HG02938 (cell line): ENCODE data around the gene CYP4F2.
"Not testable (repeated sequence)": the region's sequence is repeated elsewhere in the genome, so short reads cannot be mapped to it uniquely, and the experiment has no call there.

Experiments
- ATAC-seq: cut with Tn5 transposase; IDR thresholded peaks from one replicate; pipeline ENCODE4 v1.9.1; 2021; ENCODE audit warnings: mild to moderate bottlenecking, moderate library complexity; ENCODE audit not compliant: unreplicated experiment

The CYP4F2 gene

DNA sequence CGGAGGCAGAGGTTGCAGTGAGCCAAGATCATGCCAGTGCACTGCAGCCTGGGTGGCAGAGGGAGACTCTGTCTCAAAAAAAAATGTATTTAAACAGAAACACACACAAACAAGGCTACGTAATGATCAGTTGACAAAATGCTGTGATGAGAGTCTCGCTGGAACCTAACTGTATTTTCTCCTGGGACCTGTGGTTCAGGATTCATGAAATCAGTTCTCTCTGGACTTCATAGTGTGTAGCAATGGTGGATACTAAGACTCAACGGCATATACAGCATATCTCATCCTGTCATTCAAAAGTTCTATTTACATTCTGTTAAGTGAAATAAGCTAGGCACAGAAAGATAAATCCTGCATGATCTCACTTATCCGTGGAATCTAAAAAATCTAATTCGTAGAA lies 37.4 kb downstream of the CYP4F2 start:
- ATAC-seq: no peak

DNA sequence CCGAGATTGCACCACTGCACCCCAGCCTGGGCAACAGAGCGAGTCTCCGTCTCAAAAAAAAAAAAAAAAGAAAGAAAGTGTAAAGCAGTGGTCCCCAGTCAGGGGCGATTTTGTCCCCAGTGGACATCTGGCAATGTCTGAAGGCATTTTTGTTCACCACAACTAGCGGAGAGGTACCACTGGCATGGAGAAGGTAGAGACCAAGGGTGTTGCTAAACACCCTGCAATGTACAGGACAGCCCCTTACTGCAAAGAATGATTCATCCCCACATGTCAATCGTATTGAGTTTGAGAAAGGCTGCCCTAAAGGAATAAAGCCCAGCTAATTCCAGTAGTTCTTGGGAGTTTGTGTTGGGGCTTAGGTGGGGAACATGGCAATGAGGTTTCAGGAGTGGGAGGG lies 38.7 kb downstream of the CYP4F2 start:
- ATAC-seq: no peak

DNA sequence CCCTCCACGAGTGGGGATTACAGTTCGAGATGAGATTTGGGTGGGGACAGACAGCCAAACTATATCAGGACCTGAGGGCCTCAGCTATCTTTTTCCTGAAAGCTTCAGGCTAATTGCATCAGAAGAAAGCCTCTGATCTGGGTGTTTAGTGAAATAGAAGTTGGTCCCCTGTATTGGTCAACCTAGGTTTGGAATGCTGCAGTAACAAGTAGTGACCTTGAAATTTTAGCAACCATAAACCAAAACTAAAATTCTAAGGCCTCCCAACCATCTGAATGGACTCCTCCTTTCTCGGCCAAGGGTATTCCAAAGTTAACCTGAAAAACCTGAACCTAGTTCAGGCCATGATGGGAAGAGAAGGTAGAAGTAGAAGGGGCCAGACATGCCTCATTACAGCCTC lies 47.5 kb downstream of the CYP4F2 start:
- ATAC-seq: no peak

DNA sequence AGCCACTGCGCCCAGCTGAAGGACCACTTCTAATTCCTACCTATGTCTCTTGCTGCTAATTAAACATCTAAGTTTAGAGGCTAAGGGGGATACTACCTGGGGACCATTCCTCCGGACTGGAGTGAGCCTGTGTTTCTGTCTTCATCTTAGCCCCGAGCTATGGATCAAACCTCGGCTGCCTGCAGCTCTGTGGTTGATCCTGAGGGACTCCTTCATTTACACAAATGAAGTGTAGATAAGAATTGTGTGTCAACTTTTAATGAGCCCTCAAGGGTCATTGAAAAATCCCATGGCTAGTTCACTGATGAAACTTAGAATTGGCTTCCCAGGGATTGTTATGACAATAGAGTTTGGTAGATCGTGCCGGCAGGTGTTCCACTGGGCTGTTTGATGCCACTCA lies 51.0 kb downstream of the CYP4F2 start:
- ATAC-seq: no peak

DNA sequence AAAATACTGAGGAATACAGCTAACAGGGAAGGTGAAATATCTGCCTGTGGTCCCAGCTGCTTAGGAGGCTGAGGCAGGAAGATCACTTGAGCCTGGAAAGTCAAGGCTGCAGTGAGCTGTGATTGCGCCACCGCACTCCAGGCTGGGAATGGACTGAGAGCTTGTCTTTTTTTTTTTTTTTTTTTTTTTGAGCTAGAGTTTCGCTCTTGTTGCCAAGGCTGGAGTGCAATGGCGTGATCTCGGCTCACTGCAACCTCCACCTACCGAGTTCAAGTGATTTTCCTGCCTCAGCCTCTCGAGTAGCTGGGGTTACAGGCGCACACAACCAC lies 54.0 kb downstream of the CYP4F2 start:
- not testable (repeated sequence) for ATAC-seq

DNA sequence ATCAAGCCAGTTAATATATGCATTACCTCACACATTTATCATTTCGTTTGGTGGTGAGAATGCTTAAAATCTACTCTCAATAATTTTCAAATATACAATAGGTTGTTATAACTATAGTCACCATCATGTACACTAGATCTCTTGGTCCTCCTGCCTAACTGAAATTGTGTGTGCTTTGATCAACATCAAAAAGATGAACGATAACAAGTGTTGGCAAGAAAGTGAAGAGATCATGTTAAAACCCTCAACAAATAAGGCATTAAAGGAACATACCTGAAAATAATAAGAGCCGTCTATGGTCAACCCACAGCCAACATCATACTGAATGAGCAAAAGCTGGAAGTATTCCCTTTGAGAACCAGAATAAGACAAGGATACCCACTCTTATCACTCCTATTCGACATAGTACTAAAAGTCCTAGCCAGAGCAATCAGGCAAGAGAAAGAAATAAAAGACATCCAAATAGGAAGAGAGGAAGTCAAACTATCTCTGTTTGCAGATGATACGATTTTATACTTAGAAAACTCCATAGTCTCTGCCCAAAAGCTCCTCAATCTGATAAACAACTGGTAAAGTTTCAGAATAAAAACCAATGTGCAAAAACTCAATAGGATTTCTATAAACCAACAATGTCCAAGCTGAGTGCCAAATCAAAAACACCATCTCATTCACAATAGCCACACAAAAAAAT lies 54.5 kb downstream of the CYP4F2 start:
- no peak for ATAC-seq

DNA sequence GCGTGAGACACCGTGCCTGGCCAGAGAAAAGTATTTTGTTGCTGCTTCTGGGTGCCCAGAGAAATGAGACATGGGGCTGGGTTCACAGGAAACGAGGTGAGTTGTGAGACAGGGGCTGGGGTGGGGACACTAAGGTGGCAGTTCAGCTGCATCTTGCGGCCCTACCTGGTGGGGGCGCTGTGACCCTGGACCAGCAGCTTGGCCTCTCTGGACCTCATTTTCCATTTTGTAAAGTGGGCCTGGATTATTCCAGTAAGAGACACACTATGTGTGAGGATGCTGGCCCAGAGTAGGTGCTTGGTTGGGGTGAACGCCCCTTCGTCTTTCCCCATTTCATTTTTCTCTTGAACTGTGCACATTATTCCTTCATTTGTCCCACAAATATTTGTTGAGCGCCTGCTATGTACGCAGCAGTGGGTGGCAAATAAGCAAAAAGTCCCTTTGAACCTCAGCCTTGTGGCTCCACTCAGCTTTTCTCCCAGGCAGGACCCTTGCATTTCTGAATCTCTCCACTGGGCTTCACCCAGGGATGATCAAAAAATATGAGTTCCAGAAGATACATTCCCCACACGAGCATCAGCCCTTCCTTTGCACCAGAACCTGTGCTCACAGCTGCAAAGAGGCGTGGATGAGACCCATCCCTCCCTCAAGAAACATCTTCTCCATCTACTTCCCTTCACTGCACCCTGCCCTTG lies 55.9 kb downstream of the CYP4F2 start:
- ATAC-seq: no peak

DNA sequence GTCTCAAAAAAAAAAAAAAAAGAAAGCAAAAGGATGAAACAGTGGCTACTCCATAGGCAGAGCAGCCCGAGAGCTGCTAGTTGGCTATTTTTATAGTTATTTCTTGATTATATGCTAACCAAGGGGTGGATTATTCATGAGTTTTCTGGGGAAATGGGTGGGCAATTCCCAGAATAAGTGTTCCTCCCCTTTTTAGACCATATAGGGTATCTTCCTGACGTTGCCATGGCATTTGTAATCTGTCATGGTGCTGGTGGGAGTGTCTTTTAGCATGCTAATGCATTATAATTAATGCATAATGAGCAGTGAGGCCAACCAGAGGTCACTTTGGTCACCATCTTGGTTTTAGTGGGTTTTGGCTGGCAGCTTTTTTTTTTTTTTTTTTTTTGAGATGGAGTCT lies 57.0 kb downstream of the CYP4F2 start:
- ATAC-seq: no peak

DNA sequence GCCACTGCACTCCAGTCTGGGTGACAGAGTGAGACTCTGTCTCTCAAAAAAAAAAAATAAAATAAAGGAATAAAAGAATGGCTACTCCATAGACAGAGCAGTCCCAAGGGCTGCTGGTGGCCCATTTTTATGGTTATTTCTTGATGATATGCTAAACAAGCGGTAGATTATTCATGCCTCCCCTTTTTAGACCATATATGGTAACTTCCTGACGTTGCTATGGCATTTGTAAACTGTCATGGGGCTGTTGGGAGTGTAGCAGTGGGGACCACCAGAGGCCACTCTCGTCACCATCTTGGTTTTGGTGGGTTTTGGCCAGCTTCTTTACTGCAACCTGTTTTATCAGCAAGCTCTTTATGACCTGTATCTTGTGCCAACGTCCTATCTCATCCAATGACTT lies 58.0 kb downstream of the CYP4F2 start:
- not testable (repeated sequence) for ATAC-seq

DNA sequence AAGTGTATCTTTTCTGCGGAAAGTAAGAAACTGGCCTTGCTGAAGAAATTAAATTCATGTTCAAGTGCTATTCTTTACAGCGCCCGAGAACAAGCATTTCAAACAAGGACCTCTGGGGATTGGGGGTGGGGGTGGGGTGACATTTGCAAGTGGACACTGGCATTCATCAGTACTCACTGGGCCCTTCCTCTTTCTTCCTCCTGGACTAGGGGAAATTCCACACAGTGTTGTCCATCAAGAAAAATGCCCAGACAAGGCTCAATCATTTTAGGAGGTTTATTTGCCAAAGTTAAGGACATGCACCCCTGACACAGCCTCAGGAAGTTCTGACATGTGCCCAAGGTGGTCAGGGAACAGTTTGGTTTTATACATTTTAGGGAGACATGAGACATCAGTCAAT lies 59.5 kb downstream of the CYP4F2 start:
- no peak for ATAC-seq

DNA sequence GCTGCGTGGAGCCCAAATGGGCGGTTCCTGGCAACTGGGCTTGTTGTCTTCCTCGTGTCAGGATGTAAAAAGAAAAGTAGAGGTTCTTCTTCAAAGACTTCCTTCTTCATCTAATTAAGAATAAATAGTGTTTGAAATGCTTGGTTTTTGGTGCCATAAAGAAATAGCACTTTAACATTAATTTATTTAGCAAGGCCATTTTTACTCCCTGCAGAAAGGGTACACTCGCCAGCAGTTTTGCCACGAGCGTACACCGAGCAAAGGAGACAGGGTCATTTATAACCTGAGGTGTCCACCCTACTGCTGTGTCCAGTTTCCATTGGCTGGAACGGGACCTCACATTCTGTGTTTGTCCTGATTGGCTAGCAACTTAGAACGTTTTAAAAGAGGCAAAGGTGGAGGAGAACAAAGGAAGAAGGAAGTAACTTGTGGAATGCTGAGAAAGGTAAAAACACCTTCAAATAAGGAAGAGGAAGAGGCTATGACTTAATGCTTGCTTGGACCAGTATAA lies 60.6 kb downstream of the CYP4F2 start:
- no peak for ATAC-seq

DNA sequence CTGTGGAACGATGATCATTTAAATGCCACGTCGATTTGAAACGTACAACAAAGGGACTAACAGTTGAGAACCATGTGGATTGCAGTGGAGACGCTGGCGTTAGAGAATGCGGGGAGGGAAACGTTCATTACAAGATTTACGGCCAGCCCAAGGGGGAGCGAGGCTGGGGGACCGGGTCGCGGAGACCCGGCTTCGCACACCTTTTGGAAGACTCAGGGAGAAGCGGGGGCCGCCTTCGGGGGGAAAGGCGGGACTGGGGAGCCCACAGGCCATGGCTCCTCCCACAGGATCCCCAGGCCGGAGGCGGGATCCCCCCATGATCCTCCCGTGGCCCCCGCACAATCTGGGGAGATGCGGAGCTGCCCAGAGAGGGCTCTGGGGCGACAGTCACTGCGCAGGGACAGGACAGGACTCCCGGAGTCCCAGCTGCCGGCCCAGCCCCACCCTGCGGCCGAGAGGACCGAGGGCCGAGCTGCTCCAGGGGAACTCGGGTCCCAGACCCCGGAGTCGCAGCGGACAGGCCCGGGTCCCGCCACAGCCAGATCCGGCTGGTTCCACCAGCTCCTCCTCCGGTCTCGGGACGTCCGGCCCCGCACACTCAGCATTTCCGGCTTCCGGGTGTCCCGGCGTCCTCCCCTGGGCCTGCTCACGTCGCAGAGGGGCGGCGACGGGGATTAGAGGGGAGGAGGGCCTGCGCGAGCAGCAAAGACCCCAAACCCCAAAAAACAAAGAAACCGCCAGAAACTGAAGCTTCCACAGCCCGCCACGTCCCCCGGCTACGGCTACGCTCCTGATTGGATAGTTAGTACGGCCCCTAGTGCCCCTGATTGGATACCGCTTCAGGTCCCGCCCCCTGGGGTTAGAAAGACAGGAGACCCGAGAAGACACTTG lies 61.3 kb downstream of the CYP4F2 start:
- peak; percentile 94 for ATAC-seq

DNA sequence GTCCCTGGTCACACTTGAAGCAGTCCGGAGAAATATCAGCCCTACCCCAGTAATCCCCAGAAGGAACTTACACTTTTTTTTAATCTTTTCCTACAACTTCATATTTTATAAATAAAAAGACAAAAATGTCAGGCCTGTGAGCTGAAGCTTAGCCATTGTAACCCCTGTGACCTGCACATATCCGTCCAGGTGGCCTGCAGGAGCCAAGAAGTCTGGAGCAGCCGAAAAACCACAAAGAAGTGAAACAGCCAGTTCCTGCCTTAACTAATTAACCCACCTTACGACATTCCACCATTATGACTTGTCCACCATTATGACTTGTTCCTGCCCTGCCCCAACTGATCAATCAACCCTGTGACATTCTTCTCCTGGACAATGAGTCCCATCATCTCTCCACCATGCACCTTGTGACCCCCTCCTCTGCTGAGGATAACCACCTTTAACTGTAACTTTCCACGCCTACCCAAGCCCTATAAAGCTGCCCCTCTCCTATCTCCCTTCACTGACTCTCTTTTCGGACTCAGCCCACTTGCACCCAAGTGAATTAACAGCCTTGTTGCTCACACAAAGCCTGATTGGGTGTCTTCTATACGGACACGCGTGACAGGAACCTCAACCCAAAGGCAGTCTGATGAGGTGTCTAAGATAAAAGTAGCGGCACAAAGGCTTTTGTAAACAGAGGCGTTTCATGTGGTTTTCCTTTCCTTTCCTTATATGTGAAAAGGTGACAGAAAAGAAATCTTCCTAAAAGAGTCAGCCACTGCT lies 62.1 kb downstream of the CYP4F2 start:
- ATAC-seq: not testable (repeated sequence)

DNA sequence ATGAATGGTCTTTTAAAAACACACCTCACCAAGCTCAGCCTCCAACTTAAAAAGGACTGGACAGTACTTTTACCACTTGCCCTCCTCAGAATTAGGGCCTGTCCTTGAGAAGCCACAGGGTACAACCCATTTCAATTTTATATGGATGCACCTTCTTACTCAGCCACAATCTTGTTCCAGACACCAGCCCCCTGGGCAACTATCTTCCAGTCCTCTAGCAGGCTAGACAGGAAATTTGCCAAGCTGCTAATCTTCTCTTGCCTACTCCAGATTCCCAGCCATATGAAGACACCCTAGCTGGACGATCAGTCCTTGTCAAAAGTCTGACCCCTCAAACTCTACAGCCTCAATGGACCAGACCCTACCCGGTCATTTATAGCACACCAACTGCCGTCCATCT lies 63.6 kb downstream of the CYP4F2 start:
- ATAC-seq: not testable (repeated sequence)

DNA sequence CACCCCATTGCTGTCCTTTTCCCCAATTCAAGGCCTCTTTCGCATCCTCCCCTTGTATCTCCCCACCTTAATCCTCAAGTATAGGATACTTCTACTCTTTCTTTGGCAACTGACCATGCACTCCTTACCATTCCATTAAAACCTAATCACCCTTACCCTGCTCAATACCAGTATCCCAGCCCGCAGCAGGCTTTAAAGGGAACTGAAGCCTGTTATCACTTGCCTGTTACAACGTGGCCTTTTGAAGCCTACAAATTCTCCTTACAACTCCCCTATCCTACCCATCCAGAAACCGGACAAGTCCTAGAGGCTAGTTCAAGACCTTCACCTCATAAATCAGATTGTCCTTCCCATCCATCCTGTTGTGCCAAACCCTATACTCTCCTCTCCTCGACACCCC lies 66.2 kb downstream of the CYP4F2 start:
- ATAC-seq: no peak

DNA sequence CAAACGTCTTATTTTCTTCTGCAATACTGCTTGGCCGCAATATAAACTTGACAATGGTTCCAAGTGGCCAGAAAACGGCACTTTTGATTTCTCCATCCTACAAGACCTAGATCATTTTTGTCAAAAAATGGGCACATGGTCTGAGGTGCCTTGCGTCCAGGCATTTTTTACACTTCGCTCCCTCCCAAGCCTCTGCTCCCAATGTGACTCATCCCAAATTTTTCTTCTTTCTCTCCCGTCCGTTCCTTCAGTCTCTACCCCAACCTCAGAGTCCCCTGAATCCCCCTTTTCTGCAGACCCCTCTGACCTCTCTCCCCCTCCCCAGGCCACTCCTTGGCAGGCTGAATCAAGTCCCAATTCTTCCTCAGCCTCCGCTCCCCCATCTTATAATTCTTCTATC lies 68.1 kb downstream of the CYP4F2 start:
- no peak for ATAC-seq

DNA sequence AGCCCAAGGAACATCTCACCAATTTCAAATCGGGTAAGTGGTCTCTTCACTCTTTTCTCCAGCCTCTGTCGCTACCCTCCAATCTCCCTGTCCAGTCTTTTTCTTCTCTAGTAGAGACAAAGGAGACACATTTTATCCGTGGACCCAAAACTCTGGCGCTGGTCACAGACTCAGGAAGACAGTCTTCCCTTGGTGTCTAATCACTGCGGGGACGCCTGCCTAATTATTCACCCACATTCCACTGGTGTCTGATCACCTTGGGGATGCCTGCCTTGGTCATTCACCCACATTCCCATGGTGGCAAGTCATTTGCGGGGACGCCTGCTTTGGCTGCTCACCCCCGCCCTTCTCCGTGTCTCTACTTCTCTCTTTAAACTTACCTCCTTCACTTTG lies 68.6 kb downstream of the CYP4F2 start:
- ATAC-seq: no peak

DNA sequence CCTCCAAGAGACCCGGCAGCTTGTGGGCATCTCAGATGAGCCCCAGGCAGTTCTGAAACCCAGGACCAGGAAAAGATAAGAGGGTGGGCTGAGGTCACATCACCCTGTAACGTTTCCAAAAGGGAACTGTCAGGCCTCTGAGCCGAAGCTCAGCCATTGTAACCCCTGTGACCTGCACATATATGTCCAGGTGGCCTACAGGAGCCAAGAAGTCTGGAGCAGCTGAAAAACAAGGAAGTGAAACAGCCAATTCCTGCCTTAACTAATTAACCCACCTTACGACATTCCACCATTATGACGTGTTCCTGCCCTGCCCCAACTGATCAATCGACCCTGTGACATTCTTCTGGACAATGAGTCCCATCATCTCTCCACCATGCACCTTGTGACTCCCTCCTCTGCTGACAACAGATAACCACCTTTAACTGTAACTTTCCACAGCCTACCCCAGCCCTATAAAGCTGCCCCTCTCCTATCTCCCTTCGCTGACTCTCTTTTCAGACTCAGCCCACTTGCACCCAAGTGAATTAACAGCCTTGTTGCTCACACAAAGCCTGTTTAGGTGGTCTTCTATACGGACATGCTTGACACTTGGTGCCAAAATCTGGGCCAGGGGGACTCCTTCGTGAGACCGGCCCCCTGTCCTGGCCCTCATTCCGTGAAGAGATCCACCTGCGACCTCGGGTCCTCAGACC lies 69.1 kb downstream of the CYP4F2 start:
- not testable (repeated sequence) for ATAC-seq

DNA sequence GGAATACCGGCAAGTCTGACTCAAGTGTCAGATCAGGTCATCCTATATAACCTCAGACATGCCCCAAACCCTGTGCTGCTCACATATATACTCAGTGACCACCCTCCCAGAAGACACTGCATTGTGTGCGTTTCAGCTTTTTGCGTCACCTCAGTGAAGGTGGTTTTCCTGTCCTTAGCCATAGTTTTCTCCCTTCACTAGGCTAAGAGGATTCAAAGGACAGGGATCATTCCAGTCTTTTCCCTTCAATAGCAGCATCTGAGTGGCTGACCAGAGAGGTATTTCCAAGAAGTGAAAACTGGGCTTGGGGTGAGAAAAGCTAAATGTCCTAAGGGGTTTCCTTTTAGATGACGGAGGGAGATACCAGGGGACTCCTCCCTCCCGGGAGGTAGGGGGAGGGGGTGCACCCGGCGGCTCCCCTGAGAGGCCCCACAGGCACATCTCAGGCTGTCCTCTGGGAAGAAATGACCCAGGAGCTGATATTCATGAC lies 69.7 kb downstream of the CYP4F2 start:
- no peak for ATAC-seq
